GM21717 (cell line): ENCODE results near the gene ALDH3B1.

ENCODE experiments used
- ATAC-seq: cut with Tn5 transposase; IDR thresholded peaks from one replicate; pipeline ENCODE4 v1.9.1; 2021; ENCODE audit warnings: mild to moderate bottlenecking, moderate library complexity; ENCODE audit not compliant: unreplicated experiment

Gene ALDH3B1

GRCh38 chr11:67997475-67997921 is 12.6 kb upstream of the ALDH3B1 start:
- ATAC-seq, result no peak

GRCh38 chr11:67998150-67999045 is 11.7 kb upstream of the ALDH3B1 start:
- ATAC-seq, result no peak

- ATAC-seq, result no peak
Observed at GRCh38 chr11:67999201-67999629, 10.9 kb upstream of the ALDH3B1 start.

- ATAC-seq, result no peak
Observed at GRCh38 chr11:67999704-68000103, 10.4 kb upstream of the ALDH3B1 start.

- no peak for ATAC-seq
Observed at GRCh38 chr11:68002575-68002937, 7.6 kb upstream of the ALDH3B1 start.

GRCh38 chr11:68002938-68003845 is 6.9 kb upstream of the ALDH3B1 start:
- ATAC-seq, result no peak

- peak; percentile 29 for ATAC-seq
Observed at GRCh38 chr11:68003846-68004550, 6.1 kb upstream of the ALDH3B1 start, which contains the start of gene UNC93B1. UNC93B1 (minus strand) TSS chr11:68004097; CDS start chr11:68004043, 54 bp downstream.

GRCh38 chr11:68004551-68005335 is 5.4 kb upstream of the ALDH3B1 start:
- no peak for ATAC-seq

- ATAC-seq, result no peak
Observed at GRCh38 chr11:68006606-68007166, 3.4 kb upstream of the ALDH3B1 start.

GRCh38 chr11:68007498-68008380 is 2.4 kb upstream of the ALDH3B1 start:
- no peak for ATAC-seq

- ATAC-seq, result no peak
Observed at GRCh38 chr11:68008381-68009337, 1.5 kb upstream of the ALDH3B1 start.

- ATAC-seq, result no peak
Observed at GRCh38 chr11:68009391-68010089, 587 bp upstream of the ALDH3B1 start.

GRCh38 chr11:68011051-68011943 is 1.2 kb downstream of the ALDH3B1 start:
- ATAC-seq, result no peak

- no peak for ATAC-seq
Observed at GRCh38 chr11:68012044-68012842, 2.1 kb downstream of the ALDH3B1 start.
